Endothelial cell of umbilical vein (primary cell): ENCODE results near the gene NLGN1. TPM values are rescaled to one million over a fixed set of nuclear protein-coding genes. Genes with fewer than 3 reads are reported as not detected.

Source experiments
- BruUV-seq: library from RNA; stranded (reverse); fragments of 400-500 nt; replicated peaks from 2 replicates; lab custom pipeline; 2021; lab: Mats Ljungman, UMichigan
- CTCF ChIA-PET: fragments of 300-600, 350-600 bp; sonication (Branson Sonifier 250); formaldehyde crosslinking; loops from one replicate; lab custom pipeline; 2021; ENCODE audit warnings: antibody characterized with exemption, inconsistent platforms; lab: Charles Lee
- POLR2A ChIA-PET: fragments of 300-600, 350-600 bp; sonication (Branson Sonifier 250); formaldehyde crosslinking; loops from one replicate; lab custom pipeline; 2021; ENCODE audit warnings: antibody characterized with exemption, inconsistent platforms; lab: Charles Lee
- DNase-seq: peaks from one replicate; pipeline ENCODE4 v3.0.0-alpha.2; 2011; ENCODE audit warnings: low read depth, low spot score
- FAIRE-seq: peaks from 2 replicates; lab custom pipeline; 2011; peaks lifted over from hg19 to GRCh38; lab: Jason Lieb, UNC
- H2AFZ ChIP-seq: 2 replicates; pipeline ENCODE4 v1.6.0; 2012; ENCODE audit warnings: low read depth, low read length, control low read depth, inconsistent platforms
- H3K27ac ChIP-seq: 2 replicates; pipeline ENCODE4 v1.5.1; 2011; ENCODE audit warnings: low read depth, mild to moderate bottlenecking, control low read depth, low read length, moderate library complexity; ENCODE audit not compliant: insufficient read depth
- H3K27me3 ChIP-seq, 2 experiments: 2 replicates each; pipeline versions ENCODE4 v1.6.0 to v1.6.1; 2011; ENCODE audit warnings: low read length in 2 of 2, mixed read lengths in 1 of 2; ENCODE audit not compliant: control insufficient read depth in 2 of 2, insufficient read depth in 2 of 2
- H3K36me3 ChIP-seq, 2 experiments: 2 replicates in 1 of 2; 3 replicates in 1 of 2; pipeline ENCODE4 v1.5.1; 2011; ENCODE audit warnings: low read length in 2 of 2, mild to moderate bottlenecking in 1 of 2, moderate library complexity in 1 of 2; ENCODE audit not compliant: control insufficient read depth in 2 of 2, insufficient read depth in 2 of 2; ENCODE audit errors: extremely low read depth in 1 of 2
- H3K4me1 ChIP-seq: 3 replicates; pipeline ENCODE4 v1.5.1; 2011; ENCODE audit warnings: mild to moderate bottlenecking, low read length; ENCODE audit not compliant: control insufficient read depth, insufficient read depth; ENCODE audit errors: extremely low read depth
- H3K4me2 ChIP-seq: 2 replicates; pipeline ENCODE4 v1.6.1; 2011; ENCODE audit warnings: low read length, control low read depth, mixed read lengths; ENCODE audit not compliant: insufficient read depth
- H3K4me3 ChIP-seq, 3 experiments: fragments of 200-600 bp in 1 of 3; sonication (generic), shearing (Covaris generic) in 1 of 3; replicated peaks in 1 of 3; 2 replicates each; pipeline ENCODE4 v1.5.1; 2011 to 2016; ENCODE audit warnings: control low read depth in 3 of 3, low read length in 3 of 3, mild to moderate bottlenecking in 2 of 3, inconsistent platforms in 1 of 3, low read depth in 1 of 3, moderate library complexity in 1 of 3; ENCODE audit not compliant: insufficient read depth in 1 of 3
- H3K79me2 ChIP-seq: 2 replicates; pipeline ENCODE4 v1.6.0; 2012; ENCODE audit warnings: low read length, inconsistent platforms; ENCODE audit not compliant: control insufficient read depth, insufficient read depth
- H3K9ac ChIP-seq: replicated peaks from 2 replicates; pipeline ENCODE3; 2011; ENCODE audit warnings: low read length, control low read depth; ENCODE audit not compliant: insufficient read depth; ENCODE audit errors: extremely low read depth
- H3K9me1 ChIP-seq: replicated peaks from 3 replicates; pipeline ENCODE4 v1.6.0; 2011; ENCODE audit warnings: mild to moderate bottlenecking, low read length; ENCODE audit not compliant: control insufficient read depth, insufficient read depth; ENCODE audit errors: extremely low read depth
- H3K9me3 ChIP-seq: replicated peaks from 2 replicates; pipeline ENCODE4 v1.5.1; 2012; ENCODE audit warnings: low read length, inconsistent platforms; ENCODE audit not compliant: control insufficient read depth, insufficient read depth
- H4K20me1 ChIP-seq: replicated peaks from 2 replicates; pipeline ENCODE3; 2011; ENCODE audit warnings: mild to moderate bottlenecking, low read length; ENCODE audit not compliant: control insufficient read depth, insufficient read depth; ENCODE audit errors: extremely low read depth
- EZH2 ChIP-seq: IDR thresholded peaks from 2 replicates; pipeline ENCODE4 v1.6.1; 2012; ENCODE audit warnings: borderline replicate concordance, low read depth, mild to moderate bottlenecking, moderate library complexity, low read length, inconsistent platforms; ENCODE audit not compliant: severe bottlenecking
- FOS ChIP-seq: IDR thresholded peaks from 2 replicates; pipeline ENCODE4 v1.6.1; 2011; ENCODE audit warnings: mild to moderate bottlenecking, low read length, moderate library complexity, borderline replicate concordance; ENCODE audit not compliant: insufficient read depth
- GATA2 ChIP-seq: IDR thresholded peaks from 2 replicates; pipeline ENCODE4 v1.7.0; 2011; ENCODE audit warnings: low read depth, mild to moderate bottlenecking, moderate library complexity, mixed read lengths, low read length; ENCODE audit not compliant: insufficient read length, insufficient read depth
- JUN ChIP-seq: IDR thresholded peaks from 2 replicates; pipeline ENCODE4 v1.6.1; 2011; ENCODE audit warnings: borderline replicate concordance, low read depth; ENCODE audit not compliant: insufficient read length, insufficient read depth
- MYC ChIP-seq: IDR thresholded peaks from one replicate; pipeline ENCODE4 v1.6.1; 2011; ENCODE audit warnings: mild to moderate bottlenecking, low read depth, low read length
- POLR2A ChIP-seq: IDR thresholded peaks from 2 replicates; pipeline ENCODE4 v1.6.1; 2012; ENCODE audit warnings: low read depth, mild to moderate bottlenecking, control low read depth, low read length
- POLR2AphosphoS5 ChIP-seq: IDR thresholded peaks from 2 replicates; pipeline ENCODE4 v1.6.1; 2012; ENCODE audit warnings: low read depth, mild to moderate bottlenecking, control low read depth, low read length, moderate library complexity; ENCODE audit not compliant: insufficient read depth
- dilution Hi-C: fragments of 300-500 bp; cut with MboI; formaldehyde crosslinking; loops from one replicate; pipeline ENCODE4 v1.15.0; 2019; ENCODE audit warnings: low sequenced_read_pairs; ENCODE audit not compliant: extremely low pct_ligation_motif_present
- intact Hi-C: fragments of 100-400 bp; cut with micrococcal nuclease; formaldehyde crosslinking; loops from one replicate; pipeline ENCODE4 v1.10.0; 2022
- polyA plus RNA-seq, 4 experiments: library from polyadenylated mRNA; depleted of rRNA in 3 of 4; stranded (reverse) in 3 of 4; unstranded in 1 of 4; fragments of >200 nt; gene quantifications; 2 replicates each; pipeline versions ENCODE4 v1.2.1 to v1.2.3, GENCODE V29; 2011 to 2012; ENCODE audit warnings: missing spikeins in 1 of 4
- total RNA-seq: library from RNA; stranded (reverse); gene quantifications from 2 replicates; pipeline ENCODE4 v1.2.3, GENCODE V29; 2021
- TF ChIP-seq, protein P1 (sequence below): IDR thresholded peaks from 2 replicates; pipeline ENCODE4 v1.6.1; 2011; ENCODE audit not compliant: insufficient read depth, insufficient read length
- TF ChIP-seq, protein P2 (sequence below), 2 donors: IDR thresholded peaks; 1 replicate in 1 of 2; 2 replicates in 1 of 2; pipeline ENCODE4 v1.5.1; 2011; ENCODE audit warnings: low read length in 2 of 2, mild to moderate bottlenecking in 2 of 2, moderate library complexity in 2 of 2, control low read depth in 1 of 2, inconsistent platforms in 1 of 2, low read depth in 1 of 2; ENCODE audit not compliant: insufficient read depth in 1 of 2; ENCODE audit errors: extremely low read depth in 1 of 2

NLGN1 gene
- total and polyA plus RNA-seq, 2 donors (not counting 3 experiments of a cell fraction or from before 2014, with no cell fraction given) = 7.9 to 16.3 TPM

DNA sequence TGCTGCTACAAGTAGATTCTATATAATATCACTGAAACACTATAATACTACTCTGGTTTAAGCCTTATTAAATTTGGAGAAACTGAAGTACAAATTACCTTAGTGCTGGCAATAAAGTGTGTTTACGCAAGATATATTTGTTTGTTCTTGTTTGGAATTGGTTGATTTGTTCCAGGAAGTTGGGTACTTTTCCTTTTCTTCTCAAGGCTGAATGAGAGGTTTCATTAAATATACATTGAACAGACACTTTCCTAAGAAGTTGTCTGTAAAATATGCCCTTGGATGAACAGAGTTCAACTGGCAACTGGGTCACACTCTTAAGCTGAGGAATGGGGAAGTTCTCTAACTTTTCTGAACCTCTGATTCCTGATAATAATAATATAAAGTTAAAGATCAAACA, 919.5 kb downstream of the NLGN1 start:
- POLR2A ChIA-PET = no interaction called here
- H3K4me3 ChIP-seq = no peak overlapping the region
- no peak overlapping the region for H3K9ac ChIP-seq
- no peaks in the 10 kb centered on the region for H3K79me2 ChIP-seq
- H3K9me1 ChIP-seq = no peaks in the 10 kb centered on the region
- intact Hi-C loops (no loop called here), dilution Hi-C loops (no loop called here)
- no peak for FAIRE-seq
- no peak overlapping the region for H2AFZ ChIP-seq
- no peak for DNase-seq
- TF ChIP-seq MYC (no peak), JUN (no peak), EZH2 (no peak), POLR2AphosphoS5 (no peak), POLR2A (no peak), FOS (no peak), GATA2 (no peak)
- TF ChIP-seq, protein P1, sequence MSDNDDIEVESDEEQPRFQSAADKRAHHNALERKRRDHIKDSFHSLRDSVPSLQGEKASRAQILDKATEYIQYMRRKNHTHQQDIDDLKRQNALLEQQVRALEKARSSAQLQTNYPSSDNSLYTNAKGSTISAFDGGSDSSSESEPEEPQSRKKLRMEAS = no peak
- TF ChIP-seq, protein P2, sequence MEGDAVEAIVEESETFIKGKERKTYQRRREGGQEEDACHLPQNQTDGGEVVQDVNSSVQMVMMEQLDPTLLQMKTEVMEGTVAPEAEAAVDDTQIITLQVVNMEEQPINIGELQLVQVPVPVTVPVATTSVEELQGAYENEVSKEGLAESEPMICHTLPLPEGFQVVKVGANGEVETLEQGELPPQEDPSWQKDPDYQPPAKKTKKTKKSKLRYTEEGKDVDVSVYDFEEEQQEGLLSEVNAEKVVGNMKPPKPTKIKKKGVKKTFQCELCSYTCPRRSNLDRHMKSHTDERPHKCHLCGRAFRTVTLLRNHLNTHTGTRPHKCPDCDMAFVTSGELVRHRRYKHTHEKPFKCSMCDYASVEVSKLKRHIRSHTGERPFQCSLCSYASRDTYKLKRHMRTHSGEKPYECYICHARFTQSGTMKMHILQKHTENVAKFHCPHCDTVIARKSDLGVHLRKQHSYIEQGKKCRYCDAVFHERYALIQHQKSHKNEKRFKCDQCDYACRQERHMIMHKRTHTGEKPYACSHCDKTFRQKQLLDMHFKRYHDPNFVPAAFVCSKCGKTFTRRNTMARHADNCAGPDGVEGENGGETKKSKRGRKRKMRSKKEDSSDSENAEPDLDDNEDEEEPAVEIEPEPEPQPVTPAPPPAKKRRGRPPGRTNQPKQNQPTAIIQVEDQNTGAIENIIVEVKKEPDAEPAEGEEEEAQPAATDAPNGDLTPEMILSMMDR (IDR thresholded peaks at IDR 0.05; ENCODE audit: extremely low read depth in 1 of 2, insufficient read depth in 1 of 2, low read depth in 1 of 2, low read length in 2 of 2) = no peak
- no peak overlapping the region for H3K4me2 ChIP-seq
- no TSS peak for BruUV-seq
- H4K20me1 ChIP-seq = no peaks in the 10 kb centered on the region
- H3K27me3 ChIP-seq = no peaks in the 10 kb centered on the region
- no peak overlapping the region for H3K27ac ChIP-seq
- H3K36me3 ChIP-seq = no peaks in the 10 kb centered on the region
- CTCF ChIA-PET = no interaction called here
- no peaks in the 10 kb centered on the region for H3K4me1 ChIP-seq
- H3K9me3 ChIP-seq = no peaks in the 10 kb centered on the region
